Stimulated activated CD8-positive, alpha-beta memory T cell treated with anti-CD3 and anti-CD28 coated beads, Interleukin-2, amount 100 ng/mL, for 1 hour (primary cell): ENCODE data around the gene ASF1B.

Experiments used
- DNase-seq, 2 donors: peaks; one replicate each; pipeline ENCODE4 v3.0.0-alpha.2; 2020; ENCODE audit warnings: low read depth in 2 of 2

The ASF1B gene

GRCh38 chr19:14111486-14111885, 24.9 kb downstream of the ASF1B start:
- DNase-seq: no peak

- no peak for DNase-seq
These were observed 25.7 kb downstream of the ASF1B start for GRCh38 chr19:14110650-14111049.

GRCh38 chr19:14107581-14108461, 28.6 kb downstream of the ASF1B start:
- DNase-seq: no peak

- no peak for DNase-seq
These were observed 29.5 kb downstream of the ASF1B start for GRCh38 chr19:14106840-14107239.

GRCh38 chr19:14105680-14106079, 30.7 kb downstream of the ASF1B start:
- DNase-seq: no peak

GRCh38 chr19:14103310-14103709, 33.1 kb downstream of the ASF1B start:
- no peak for DNase-seq

GRCh38 chr19:14102756-14103155, 33.6 kb downstream of the ASF1B start:
- no peak for DNase-seq

GRCh38 chr19:14102102-14102696, 34.2 kb downstream of the ASF1B start:
- DNase-seq: no peak

GRCh38 chr19:14101003-14101545, 35.3 kb downstream of the ASF1B start:
- DNase-seq: no peak

GRCh38 chr19:14097532-14098151, 38.7 kb downstream of the ASF1B start:
- DNase-seq: no peak

- DNase-seq: no peak
These were observed 40.0 kb downstream of the ASF1B start for GRCh38 chr19:14096272-14096992.

- DNase-seq: no peak
These were observed 41.5 kb downstream of the ASF1B start for GRCh38 chr19:14094854-14095253.

GRCh38 chr19:14093117-14093823, 43.1 kb downstream of the ASF1B start:
- no peak for DNase-seq

GRCh38 chr19:14091813-14092462, 44.5 kb downstream of the ASF1B start:
- no peak for DNase-seq

- DNase-seq: peak in 1 of 2 donors; percentile 35
These were observed 45.1 kb downstream of the ASF1B start for GRCh38 chr19:14091081-14091812.

- peak; percentile 71 to 86 for DNase-seq
These were observed 45.8 kb downstream of the ASF1B start, which contains the start of gene SAMD1 for GRCh38 chr19:14090509-14091080. SAMD1 (minus strand) TSS chr19:14090751.

GRCh38 chr19:14089662-14090508, 46.5 kb downstream of the ASF1B start:
- peak in 1 of 2 donors; percentile 25 for DNase-seq

GRCh38 chr19:14089412-14089661, 47.1 kb downstream of the ASF1B start:
- no peak for DNase-seq
